HG03025 (cell line): ENCODE data around the gene PKD2L2.
"Not testable (repeated sequence)": the region's sequence is repeated elsewhere in the genome, so short reads cannot be mapped to it uniquely, and the experiment has no call there.

Source experiments
- ATAC-seq: cut with Tn5 transposase; IDR thresholded peaks from one replicate; pipeline ENCODE4 v1.9.1; 2021; ENCODE audit warnings: mild to moderate bottlenecking, moderate library complexity; ENCODE audit not compliant: unreplicated experiment, low FRiP score

The PKD2L2 gene

GRCh38 chr5:137888863-137889759 is at the start of gene PKD2L2:
PKD2L2 (plus strand) TSS chr5:137889457; CDS start chr5:137889492, 35 bp downstream.
- ATAC-seq = peak; percentile 93

- ATAC-seq = no peak
Measured at GRCh38 chr5:137842296-137842695, 47.0 kb upstream of the PKD2L2 start.

- ATAC-seq = no peak
Measured at GRCh38 chr5:137843676-137844299, 45.5 kb upstream of the PKD2L2 start.

- ATAC-seq = no peak
Measured at GRCh38 chr5:137845472-137845871, 43.8 kb upstream of the PKD2L2 start.

GRCh38 chr5:137847687-137848086 is 41.6 kb upstream of the PKD2L2 start:
- ATAC-seq = no peak

- ATAC-seq = not testable (repeated sequence)
Measured at GRCh38 chr5:137853165-137853564, 36.1 kb upstream of the PKD2L2 start.

- ATAC-seq = no peak
Measured at GRCh38 chr5:137856201-137856600, 33.1 kb upstream of the PKD2L2 start.

- no peak for ATAC-seq
Measured at GRCh38 chr5:137856916-137857862, 32.1 kb upstream of the PKD2L2 start.

- peak; percentile 80 for ATAC-seq
Measured at GRCh38 chr5:137858223-137858916, 30.9 kb upstream of the PKD2L2 start.

GRCh38 chr5:137858954-137859353 is 30.3 kb upstream of the PKD2L2 start:
- no peak for ATAC-seq

- ATAC-seq = no peak
Measured at GRCh38 chr5:137862251-137862650, 27.0 kb upstream of the PKD2L2 start.

GRCh38 chr5:137863653-137864052 is 25.6 kb upstream of the PKD2L2 start:
- ATAC-seq = not testable (repeated sequence)

GRCh38 chr5:137866541-137867388 is 22.5 kb upstream of the PKD2L2 start:
- no peak for ATAC-seq

GRCh38 chr5:137867664-137868063 is 21.6 kb upstream of the PKD2L2 start, which contains the start of gene MYOT:
MYOT (plus strand) TSS chr5:137867860; CDS start chr5:137870652, 2,792 bp downstream.
- no peak for ATAC-seq

- no peak for ATAC-seq
Measured at GRCh38 chr5:137870647-137871339, 18.5 kb upstream of the PKD2L2 start.

- ATAC-seq = no peak
Measured at GRCh38 chr5:137871571-137871970, 17.7 kb upstream of the PKD2L2 start.

- no peak for ATAC-seq
Measured at GRCh38 chr5:137872466-137872865, 16.8 kb upstream of the PKD2L2 start.

- ATAC-seq = no peak
Measured at GRCh38 chr5:137876101-137876500, 13.2 kb upstream of the PKD2L2 start.
